ENCODE data around the gene CSAD.
"Not testable (repeated sequence)": the region's sequence is repeated elsewhere in the genome, so short reads cannot be mapped to it uniquely, and the experiment has no call there.

DNA sequence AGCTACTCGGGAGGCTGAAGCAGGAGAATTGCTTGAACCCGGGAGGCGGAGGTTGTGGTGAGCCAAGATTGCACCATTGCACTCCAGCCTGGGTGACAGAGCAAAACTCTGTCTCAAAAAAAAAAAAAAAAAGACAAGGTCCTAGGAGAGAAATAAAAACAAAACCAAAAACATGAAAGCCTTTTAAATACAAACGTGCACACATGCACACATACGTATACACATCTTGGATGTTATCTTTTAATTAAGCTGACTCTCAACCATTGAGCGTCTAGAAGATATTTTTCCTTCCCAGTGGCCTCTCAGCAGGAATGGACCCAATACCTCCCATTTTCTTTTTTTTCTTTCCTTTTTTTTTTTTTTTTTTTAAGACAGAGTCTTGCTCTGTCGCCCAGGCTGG lies 68.3 kb downstream of the CSAD start:
- TF ChIP-seq, protein P1, sequence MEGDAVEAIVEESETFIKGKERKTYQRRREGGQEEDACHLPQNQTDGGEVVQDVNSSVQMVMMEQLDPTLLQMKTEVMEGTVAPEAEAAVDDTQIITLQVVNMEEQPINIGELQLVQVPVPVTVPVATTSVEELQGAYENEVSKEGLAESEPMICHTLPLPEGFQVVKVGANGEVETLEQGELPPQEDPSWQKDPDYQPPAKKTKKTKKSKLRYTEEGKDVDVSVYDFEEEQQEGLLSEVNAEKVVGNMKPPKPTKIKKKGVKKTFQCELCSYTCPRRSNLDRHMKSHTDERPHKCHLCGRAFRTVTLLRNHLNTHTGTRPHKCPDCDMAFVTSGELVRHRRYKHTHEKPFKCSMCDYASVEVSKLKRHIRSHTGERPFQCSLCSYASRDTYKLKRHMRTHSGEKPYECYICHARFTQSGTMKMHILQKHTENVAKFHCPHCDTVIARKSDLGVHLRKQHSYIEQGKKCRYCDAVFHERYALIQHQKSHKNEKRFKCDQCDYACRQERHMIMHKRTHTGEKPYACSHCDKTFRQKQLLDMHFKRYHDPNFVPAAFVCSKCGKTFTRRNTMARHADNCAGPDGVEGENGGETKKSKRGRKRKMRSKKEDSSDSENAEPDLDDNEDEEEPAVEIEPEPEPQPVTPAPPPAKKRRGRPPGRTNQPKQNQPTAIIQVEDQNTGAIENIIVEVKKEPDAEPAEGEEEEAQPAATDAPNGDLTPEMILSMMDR (IDR thresholded peaks at IDR 0.05; ENCODE audit: insufficient read depth, low read length, poor library complexity, severe bottlenecking): not testable (repeated sequence)
- TF ChIP-seq EZH2phosphoT487 (conservative IDR thresholded peaks at IDR 0.05; ENCODE audit: low read length): not testable (repeated sequence)
